NCI-H2196 (cell line): ENCODE measurements around the gene RASL12.
"Not testable (repeated sequence)": the region's sequence is repeated elsewhere in the genome, so short reads cannot be mapped to it uniquely, and the experiment has no call there.

Experiments
- DNase-seq: peaks from one replicate; lab custom pipeline; 2025; ENCODE audit not compliant: unreplicated experiment; lab: John Stamatoyannopoulos, UW

The RASL12 gene

DNA sequence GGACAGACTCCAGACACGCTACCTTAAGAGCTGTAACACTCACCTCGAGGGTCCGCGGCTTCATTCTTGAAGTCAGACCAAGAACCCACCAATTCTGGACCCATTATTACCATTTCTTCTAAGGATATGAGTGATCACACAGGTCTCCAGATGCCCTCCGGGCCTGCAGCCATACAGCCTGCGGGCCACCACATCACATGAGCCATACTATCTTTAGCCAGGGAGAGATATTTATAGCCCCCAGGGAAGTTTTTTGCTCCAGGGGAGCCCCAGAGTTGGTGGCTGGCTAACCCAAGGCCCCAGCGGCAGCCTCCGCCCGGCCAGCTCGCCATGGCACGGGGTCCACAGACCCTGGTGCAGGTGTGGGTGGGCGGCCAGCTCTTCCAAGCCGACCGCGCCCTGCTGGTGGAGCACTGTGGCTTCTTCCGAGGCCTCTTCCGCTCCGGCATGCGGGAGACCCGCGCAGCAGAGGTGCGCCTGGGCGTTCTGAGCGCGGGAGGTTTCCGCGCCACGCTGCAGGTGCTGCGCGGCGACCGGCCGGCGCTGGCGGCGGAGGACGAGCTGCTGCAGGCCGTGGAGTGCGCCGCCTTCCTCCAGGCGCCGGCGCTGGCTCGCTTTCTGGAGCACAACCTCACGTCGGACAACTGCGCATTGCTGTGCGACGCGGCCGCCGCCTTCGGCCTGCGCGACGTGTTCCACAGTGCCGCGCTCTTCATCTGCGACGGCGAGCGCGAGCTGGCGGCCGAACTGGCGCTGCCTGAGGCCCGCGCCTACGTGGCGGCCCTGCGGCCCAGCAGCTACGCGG lies 8.9 kb upstream of the RASL12 start, which contains the start of gene KBTBD13:
Gene KBTBD13 (plus strand): TSS at position 261 of the 805 bp plus-strand sequence. CDS start 70 bp downstream, at position 331.
- no peak for DNase-seq

DNA sequence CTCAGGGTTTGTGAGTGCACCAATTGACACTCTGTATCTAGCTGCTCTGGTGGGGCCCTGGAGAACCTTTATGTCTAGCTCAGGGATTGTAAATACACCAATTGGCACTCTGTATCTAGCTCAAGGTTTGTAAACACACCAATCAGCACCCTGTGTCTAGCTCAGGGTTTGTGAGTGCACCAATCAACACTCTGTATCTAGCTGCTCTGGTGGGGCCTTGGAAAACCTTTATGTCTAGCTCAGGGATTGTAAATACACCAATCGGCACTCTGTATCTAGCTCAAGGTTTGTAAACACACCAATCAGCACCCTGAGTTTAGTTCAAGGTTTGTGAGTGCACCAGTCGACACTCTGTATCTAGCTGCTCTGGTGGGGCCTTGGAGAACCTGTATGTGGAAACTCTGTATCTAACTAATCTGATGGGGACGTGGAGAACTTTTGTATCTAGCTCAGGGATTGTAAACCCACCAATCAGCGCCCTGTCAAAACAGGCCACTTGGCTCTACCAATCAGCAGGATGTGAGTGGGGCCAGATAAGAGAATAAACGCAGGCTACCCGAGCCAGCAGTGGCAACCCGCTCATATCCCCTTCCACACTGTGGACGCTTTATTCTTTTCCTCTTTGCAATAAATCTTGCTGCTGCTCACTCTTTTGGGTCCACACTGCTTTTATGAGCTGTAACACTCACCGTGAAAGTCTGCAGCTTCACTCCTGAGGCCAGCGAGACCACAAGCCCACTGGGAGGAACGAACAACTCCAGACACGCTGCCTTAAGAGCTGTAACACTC lies 8.0 kb upstream of the RASL12 start:
- DNase-seq, result not testable (repeated sequence)

DNA sequence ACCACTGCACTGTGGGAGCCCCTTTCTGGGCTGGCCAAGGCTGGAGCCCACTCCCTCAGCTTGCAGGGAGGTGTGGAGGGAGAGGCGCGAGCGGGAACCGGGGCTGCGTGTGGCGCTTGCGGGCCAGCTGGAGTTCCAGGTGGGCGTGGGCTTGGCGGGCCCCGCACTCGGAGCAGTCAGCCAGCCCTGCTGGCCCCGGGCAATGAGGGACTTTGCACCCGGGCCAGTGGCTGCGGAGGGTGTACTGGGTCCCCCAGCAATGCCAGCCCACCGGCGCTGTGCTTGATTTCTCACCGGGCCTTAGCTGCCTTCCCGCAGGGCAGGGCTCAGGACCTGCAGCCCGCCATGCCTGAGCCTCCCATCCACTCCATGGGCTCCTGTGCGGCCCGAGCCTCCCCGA lies 7.2 kb upstream of the RASL12 start:
- DNase-seq, result not testable (repeated sequence)

DNA sequence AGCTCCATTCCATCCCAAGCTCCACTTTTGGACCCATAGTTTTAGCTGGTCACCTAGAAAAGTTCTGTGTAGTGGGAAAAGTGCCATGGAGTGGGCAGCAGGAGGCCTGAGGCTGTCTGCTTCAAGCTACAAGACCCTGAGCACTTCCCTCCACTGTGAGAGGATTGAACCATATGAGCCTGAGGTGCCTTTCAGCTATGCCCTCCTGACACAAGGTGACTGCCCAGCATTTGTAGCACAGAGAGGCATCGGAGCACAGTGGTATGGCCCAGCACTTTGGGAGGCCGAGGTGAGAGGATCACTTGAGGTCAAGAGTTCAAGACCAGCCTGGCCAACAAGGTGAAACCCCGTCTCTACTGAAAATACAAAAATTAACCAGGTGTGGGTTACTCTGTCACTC lies 4.8 kb upstream of the RASL12 start:
- DNase-seq, result no peak

DNA sequence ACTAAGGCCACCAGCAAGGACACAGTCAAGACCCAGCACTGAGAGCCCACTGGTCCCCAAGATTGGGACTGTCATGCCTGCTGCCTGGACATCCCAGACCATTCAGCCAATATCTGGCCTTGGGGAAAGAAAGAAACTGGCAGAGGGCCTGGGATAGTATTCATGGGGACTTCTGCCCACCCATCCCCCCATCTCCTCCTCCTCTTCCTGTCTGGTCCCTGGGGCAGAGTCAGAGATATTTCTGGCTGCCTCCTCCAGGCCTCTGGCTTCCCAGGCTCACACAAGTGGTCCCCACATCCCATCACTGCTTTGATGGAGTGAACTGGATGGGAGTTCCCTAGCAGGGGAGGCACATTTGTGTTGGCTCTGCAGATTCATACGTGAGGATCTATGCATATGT lies 4.2 kb upstream of the RASL12 start:
- DNase-seq, result no peak

DNA sequence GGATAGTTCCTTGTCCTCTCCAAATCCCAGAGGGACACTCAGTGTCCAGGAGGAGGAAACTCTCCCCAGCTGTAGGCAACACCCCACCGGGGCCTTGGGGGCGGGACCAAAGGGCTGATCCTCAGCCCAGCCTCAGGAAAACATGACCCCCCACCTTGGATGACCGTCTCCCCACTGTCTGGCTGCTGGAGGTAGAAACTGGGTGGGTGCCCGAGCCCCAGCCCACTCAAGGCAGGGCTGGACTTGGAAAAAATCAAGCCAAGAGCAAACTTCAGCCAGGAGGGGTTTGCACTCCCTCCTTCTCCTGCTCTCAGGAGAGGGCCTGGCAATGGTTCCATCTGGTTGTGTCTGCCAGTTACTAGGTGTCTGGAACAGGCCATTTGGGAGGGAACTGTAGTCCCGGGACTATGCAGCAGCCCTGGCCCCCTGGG lies 3.6 kb upstream of the RASL12 start:
- no peak for DNase-seq

DNA sequence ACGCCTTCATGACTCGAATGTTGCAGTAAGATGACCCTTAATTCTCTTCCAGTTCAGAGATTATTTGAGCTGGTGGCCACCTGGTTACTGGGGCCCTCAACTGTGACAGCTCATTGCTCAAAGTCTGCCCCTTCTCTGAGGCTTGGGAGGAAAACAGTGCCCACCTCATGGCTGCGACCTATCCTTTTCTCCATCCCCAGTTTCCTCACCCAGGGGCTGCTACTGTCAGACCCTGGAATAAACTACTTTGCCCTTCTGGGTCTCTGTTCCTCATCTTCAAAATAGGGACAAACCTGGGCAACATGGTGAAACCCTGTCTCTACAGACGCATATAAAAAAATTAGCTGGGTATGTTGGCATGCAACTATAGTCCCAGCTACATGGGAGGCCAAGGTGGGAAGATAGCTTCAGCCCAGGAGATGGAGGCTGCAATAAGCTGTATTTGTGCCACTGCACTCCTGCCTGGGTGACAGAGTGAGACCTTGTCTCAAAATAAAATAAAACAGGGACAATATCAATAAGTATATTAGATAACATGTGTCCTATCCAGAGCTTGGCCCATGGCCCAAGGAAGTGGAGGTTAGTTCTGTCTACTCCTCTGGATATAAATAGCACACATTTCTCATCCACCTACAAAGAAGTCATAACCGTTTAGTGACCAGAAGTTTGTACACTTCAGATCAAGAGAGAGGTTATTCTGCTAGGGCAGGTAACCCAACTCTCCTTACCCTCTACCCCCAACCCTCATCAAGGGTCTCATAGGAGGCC lies 2.2 kb upstream of the RASL12 start:
- DNase-seq, result no peak

DNA sequence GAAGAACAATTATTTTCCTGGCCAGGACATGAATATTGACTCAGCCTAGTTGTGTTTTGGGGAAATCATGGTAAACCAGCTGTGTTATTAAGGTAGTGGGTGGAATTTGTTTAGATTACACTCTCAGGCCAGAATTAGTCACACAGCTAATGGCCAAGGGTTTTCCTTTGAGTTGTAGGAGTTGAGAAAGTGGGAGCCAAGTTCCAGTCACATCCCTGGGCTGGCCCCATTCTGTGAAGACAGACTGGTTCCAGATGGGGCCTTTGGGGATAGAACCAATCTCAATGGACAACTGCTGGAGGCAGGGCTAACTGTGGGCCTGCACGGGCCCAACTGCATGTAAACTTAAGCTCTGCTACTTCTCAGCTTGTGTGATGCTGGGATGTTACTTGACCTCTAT lies 1.4 kb upstream of the RASL12 start:
- no peak for DNase-seq

DNA sequence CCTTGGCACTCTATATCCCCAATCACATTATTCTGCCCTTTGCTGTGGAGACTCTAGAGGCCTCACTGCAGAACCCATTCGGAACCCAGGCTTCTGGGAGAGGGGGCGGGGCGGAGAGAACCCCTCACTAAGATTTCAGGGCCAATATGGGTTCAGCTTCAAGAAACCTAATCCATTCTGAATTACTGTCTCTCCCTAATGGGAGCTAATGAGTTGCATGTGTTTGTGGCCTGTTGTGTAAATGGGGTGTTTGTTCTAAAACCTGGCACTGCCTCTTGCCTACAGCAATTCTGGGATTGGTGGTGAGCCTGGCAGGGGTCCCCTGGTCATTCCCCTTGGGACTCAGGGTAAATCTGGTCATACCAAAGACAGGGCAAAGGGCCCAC lies 605 bp upstream of the RASL12 start:
- no peak for DNase-seq

DNA sequence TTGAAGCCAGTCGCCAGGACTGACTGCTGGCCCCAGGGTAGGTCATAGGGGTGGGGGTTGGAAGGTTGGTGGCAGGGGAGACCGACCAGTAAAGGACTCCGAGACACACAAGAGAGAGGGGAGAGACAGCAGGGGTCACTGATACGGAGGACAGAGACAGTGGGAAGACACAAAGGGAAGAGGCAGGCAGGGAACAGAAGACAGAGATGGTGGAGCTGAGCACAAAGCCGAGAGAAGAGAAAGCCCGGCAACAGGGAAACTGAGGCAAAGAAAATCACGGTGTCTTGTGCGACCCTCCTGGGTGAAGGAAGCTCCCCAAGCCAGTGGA lies 510 bp downstream of the RASL12 start:
- no peak for DNase-seq

DNA sequence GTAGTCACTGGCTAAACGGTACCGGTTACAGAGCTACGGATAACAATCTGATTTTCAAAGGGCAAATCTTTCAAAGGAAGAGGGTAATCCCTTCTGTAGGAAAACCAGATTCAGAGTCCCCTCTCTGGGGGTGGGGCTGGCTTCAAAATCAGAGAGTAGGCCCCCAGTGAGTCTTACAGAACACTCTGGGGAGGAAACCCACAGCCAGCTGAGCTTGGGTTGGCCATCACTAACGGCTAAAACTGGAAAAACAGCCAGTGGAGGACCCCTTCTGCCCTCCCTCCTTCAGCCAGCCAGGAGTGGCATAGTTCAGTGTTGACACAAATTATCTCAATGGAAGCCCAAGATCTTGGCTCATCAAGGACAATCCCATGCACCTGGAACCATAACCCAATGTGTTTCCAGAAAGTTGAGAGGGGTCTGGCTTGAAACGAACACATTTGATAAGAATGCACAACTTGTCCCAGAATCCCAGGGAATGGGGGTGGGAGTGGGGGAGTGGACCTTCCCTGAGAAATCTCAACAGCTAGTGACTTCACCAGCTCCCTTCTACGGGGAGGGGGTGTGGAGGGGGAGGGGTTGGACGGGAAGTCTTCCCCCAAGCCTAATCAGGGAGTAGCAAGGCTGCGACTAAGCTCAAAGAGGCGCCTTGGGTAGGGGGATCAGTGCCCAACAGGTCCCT lies 1.0 kb downstream of the RASL12 start:
- DNase-seq, result no peak

DNA sequence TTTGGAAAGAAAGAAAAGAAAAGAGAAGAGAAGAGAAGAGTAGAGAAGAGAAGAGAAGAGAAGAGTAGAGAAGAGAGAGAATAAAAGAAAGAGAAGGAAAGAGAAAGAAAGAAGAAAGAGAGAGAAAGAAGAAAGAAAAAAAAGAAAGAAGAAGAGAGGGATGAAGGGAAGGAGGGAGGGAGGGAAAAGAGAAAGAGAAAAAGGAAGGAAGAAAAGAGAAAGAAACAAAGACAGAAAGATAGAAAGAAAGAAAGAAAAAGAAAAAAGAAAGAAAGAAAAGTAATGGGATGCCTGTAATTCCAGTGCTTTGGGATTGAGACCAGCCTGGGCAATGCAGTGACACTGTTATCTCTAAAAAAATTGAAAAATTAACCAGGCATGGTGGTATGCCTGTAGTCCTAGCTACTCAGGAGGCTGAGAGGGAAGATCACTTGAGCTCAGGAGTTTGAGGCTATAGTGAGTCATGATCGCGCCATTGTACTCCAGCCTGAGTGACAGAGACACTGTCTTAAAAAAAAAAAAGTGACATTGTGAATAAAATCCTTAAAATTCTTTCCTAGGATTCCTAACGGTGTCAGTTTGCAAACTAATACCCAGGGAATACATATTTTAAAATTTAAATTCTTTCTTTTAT lies 1.7 kb downstream of the RASL12 start:
- no peak for DNase-seq

DNA sequence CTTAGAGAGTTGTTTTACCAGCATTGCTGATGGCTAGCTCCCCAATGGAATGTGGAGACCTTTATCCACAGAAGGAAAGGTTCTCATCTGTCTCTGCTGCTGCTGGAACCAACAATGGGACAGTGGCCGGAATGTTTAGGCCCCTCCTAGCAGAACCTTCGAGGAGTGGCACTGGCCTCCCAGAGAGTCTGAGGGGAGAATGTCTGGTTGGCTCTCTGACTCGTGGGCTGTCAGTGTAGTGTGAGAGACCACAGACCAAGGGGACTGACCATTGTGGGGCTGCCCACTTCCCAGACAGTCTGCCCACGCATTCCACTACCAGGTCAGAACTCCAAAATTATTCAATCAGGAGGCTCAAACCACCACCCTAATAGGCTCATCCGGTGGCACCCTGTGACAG lies 5.1 kb downstream of the RASL12 start:
- no peak for DNase-seq

DNA sequence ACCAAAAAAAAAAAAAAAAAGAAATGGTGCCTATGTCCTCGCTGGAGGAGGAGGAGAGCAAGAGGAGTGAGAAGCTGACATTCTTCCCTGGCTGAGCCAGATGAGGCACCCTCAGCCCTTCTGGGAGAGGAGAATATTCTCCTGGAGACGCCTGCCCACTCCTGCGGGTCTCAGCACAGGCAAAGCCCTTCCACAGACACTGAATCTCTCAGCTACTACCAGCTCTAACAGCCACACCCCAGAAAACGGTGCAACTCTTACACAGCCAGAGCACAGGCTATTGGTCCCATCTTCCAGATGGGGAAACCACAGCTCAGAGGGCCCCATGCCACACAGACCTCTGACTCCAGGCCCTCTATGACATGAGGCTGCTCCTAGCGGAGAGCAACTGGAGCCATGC lies 5.7 kb downstream of the RASL12 start:
- DNase-seq, result no peak

DNA sequence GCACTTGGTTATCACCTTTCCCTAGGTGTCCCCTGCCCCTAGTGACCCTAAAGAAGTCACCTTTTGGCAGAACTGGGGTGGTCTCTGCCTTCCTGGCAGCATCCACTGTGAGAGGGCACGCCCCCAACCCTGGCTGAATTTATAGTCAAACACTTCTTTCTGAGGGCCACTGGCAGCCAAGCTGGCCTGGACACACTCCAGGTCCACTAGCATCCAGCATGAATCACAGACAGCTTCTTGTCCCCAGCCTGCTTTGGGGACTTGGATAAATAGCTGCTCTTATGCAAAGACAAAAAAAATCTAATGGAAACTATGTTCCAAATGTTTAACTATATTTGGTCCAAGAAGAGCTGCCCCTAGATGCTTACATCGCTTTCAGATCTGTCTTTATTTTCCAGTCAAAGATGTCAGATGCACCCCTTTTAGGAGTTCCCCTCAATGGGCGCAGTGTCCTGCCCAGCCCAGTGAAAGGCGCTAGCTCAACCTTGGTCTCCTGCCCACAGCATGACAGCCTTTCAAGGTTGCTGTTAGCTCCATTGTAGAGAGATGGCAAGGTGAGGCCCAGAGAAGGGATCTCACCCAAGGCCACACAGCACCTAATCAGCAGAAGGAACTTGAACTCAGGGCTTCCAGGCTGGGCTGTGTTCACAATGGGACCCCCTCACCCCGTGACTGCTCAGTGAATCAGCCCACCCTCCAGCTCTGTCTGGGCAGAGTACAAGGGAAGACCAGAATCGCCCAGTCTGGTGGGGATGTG lies 7.0 kb downstream of the RASL12 start:
- DNase-seq, result no peak

DNA sequence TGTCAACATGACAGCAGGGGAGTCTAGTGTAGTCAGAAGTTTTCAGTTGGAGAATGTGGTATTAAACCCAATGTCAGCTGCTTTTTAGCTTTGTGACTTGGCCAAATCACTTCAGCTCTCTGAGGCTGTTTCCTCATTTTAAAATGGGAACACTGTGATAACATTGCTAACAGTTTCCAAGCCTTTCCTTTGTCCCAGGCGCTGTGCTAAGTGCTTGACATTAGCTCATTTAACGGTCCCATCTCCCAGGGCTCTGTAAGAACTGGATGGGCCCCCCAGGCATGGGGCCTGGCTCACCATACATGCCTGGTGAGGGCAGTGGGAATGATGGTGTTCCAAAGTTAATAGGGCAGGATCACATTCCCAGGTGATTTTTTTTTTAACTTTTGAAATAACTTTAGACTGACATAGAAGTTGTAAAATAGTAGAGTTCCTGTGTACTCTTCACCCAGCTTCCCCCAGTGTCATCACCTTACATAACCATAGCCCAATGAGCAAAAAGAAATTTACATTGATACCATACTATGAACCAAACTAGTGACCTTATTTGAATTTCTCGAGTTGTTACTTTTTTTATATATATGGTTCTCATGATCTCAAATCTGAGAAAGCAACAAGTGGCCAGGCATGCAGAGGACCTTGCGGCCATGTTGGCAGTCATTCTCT lies 7.7 kb downstream of the RASL12 start:
- DNase-seq, result no peak

DNA sequence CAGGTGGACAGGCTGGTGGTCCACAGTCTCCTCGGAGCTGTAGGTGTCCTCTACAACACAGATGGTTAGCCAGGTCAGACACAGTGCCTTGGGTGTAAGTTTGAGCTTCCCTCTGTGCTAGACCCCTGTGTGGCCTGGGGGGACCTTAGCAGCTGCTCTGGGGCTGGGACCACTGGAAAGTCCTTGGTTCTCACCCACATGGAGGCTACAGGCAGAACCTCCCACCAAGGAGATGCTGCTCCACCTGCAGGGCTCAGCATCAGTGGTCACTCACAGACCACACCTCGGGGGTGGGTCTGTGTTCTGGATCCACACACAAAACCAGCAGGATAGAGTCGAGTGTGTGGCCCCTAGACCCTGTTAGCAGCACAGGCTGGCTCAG lies 8.4 kb downstream of the RASL12 start:
- no peak for DNase-seq

DNA sequence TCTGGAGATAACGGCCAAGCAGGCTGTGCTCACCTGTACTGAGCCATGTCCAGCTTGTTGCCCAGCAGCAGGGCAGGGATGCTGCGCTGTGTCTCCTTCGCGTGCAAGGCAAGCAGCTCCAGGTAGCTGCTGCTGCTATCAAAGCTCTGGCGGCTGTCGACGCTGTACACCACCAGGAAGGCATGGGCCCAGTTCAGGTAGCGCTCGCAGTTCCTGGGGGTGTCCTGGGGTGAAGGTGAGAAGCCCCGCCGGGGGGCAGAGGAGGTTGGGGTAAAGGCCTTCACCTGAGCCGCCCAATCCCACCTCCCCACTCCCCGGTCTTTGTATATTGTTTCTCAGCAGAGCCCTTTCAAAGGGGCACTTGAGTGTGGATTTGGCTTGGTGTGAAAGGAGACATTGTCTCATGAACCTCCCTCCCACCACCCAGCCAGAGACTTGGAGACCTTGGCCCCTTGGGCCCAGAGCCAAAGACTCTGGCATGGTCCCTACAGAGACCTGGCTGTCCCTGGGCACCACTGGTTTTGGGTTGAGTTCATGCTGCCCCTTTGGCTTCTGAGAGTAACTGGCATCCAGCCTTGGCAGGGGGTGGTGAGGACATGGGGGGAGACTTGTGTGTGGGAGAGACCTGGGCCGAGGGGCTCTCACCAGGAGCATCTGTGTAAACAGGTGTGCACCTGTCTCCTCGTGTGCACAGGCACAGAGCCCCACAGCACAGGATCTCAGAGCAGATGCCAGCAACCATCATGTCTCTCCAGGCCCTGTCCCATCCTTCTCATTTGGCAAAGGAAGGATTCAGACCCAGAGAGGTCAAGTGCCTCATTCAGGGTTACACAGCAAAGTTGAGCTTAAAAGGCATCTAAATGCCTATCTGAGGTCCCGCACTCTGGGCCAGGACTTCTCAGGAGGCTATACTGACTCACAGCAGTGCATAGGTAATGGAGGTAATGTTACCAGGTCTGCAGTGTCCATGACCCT lies 9.1 kb downstream of the RASL12 start:
- DNase-seq, result no peak
